Thyroid gland (tissue), 4 donors: ENCODE results near the gene ROPN1L.

Experiments
- CTCF ChIP-seq, 6 experiments: fragments of 200-600 bp in 3 of 6; fragments of 450-650 bp in 3 of 6; sonication (generic) in 3 of 6; IDR thresholded peaks; one replicate each; pipeline ENCODE4 v1.5.1; 2016 to 2019; ENCODE audit warnings: antibody characterized with exemption in 6 of 6, mild to moderate bottlenecking in 2 of 6, inconsistent platforms in 1 of 6, moderate library complexity in 1 of 6
- POLR2A ChIP-seq, 2 donors: fragments of 450-650 bp; IDR thresholded peaks; one replicate each; pipeline ENCODE4 v1.6.1; 2017; ENCODE audit warnings: antibody characterized with exemption in 2 of 2, mild to moderate bottlenecking in 2 of 2, moderate library complexity in 1 of 2

GRCh38 chr5:10509575-10509974 is 67.9 kb downstream of the ROPN1L start:
- no peak for TF ChIP-seq CTCF (IDR thresholded peaks at IDR 0.05)
- no peak for TF ChIP-seq POLR2A (IDR thresholded peaks at IDR 0.05)
